ENCODE measurements around the gene OSBPL10. TPM values are rescaled to one million over a fixed set of nuclear protein-coding genes. Genes with fewer than 3 reads are reported as not detected.
"Not testable (repeated sequence)": the region's sequence is repeated elsewhere in the genome, so short reads cannot be mapped to it uniquely, and the experiment has no call there.

OSBPL10 gene
- total RNA-seq, 4 donors from 2014 or later, result 18.6 to 33.6 (median 28.8) TPM

DNA sequence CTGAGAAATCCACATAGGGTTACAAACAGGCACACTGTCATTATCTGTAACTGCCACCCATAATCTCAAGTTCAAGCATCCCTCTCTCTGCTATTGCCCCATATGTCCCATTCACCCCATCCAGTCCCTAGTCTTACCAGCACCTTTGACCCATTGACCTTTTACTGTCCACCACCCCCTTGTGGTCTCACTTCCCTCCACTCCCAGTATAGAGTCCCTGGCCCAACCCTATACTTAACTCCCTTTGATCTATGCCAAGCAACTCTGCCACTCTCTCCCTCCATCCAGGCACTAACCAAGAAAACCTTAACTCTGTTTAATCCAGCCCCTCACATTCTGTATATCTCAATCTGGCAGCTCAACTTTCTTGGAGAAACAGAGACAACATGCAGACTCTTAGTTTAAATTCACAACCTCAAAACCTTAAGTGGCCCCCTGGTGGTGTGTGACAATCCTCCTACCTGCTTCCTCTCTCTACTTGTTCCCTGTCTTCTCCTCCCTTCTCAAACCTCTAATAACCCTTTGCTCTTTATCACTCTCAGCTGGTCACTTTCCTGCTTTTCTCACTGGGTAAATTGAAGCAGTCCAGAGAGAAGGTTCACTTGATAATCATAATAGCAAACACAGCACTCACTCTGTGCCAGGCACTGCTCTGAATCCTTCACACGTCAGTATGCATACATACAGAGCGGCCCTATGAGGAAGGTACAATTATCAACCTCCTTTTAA lies 285.6 kb downstream of the OSBPL10 start:
- 97 to 98% methylated on average over 2 of the region's 2 CpGs for WGBS, 2 donors
- TF ChIP-seq POLR2A (IDR thresholded peaks at IDR 0.05), result no peak
- TF ChIP-seq, protein P1, sequence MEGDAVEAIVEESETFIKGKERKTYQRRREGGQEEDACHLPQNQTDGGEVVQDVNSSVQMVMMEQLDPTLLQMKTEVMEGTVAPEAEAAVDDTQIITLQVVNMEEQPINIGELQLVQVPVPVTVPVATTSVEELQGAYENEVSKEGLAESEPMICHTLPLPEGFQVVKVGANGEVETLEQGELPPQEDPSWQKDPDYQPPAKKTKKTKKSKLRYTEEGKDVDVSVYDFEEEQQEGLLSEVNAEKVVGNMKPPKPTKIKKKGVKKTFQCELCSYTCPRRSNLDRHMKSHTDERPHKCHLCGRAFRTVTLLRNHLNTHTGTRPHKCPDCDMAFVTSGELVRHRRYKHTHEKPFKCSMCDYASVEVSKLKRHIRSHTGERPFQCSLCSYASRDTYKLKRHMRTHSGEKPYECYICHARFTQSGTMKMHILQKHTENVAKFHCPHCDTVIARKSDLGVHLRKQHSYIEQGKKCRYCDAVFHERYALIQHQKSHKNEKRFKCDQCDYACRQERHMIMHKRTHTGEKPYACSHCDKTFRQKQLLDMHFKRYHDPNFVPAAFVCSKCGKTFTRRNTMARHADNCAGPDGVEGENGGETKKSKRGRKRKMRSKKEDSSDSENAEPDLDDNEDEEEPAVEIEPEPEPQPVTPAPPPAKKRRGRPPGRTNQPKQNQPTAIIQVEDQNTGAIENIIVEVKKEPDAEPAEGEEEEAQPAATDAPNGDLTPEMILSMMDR (IDR thresholded peaks at IDR 0.05), result no peak

DNA sequence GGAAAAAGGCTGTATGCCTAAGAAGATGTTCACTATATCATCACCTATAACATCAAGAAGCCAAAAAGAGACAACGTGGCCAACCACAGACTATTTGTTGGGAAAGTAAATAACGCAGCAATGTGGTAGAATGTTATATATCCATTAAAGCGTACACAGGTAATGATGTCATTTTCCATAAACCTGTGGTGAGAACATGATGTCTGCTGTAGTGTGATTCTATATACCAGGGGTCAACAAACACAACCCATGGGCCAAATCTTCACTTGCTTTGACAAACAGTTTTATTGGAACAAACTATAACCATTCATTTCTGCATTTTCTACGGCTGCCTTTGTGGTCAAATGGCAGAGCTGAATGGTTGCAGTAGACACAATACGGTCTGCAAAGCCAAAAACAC lies 287.7 kb downstream of the OSBPL10 start:
- TF ChIP-seq, protein P1 (IDR thresholded peaks at IDR 0.05), result no peak
- no peak for TF ChIP-seq POLR2A (IDR thresholded peaks at IDR 0.05)
- Histone ChIP-seq H3K9me3 (no peaks in the 10 kb centered on the region), H3K27ac (no peak overlapping the region), H3K36me3 (no peaks in the 10 kb centered on the region), H3K4me3 (replicated peaks in 1 of 3) (no peak overlapping the region), H3K4me1 (no peaks in the 10 kb centered on the region), H3K27me3 (no peaks in the 10 kb centered on the region)
- WGBS, 2 donors, result 92 to 95% methylated on average over 5 of the region's 5 CpGs
- intact Hi-C loops (cut with DNase I), result no loop called here
- DNase-seq, result no peak

More for the DNA sequence above, 285.6 kb downstream of the OSBPL10 start:
- Histone ChIP-seq H3K27me3 (no peaks in the 10 kb centered on the region), H3K9me3 (no peaks in the 10 kb centered on the region), H3K27ac (no peak overlapping the region), H3K4me3 (replicated peaks in 1 of 3) (no peak overlapping the region), H3K36me3 (no peaks in the 10 kb centered on the region), H3K4me1 (peaks cover 0 to 2% of the 10 kb centered on the region in 2 donors)
- intact Hi-C loops (cut with DNase I), result no loop called here
- DNase-seq, result no peak

DNA sequence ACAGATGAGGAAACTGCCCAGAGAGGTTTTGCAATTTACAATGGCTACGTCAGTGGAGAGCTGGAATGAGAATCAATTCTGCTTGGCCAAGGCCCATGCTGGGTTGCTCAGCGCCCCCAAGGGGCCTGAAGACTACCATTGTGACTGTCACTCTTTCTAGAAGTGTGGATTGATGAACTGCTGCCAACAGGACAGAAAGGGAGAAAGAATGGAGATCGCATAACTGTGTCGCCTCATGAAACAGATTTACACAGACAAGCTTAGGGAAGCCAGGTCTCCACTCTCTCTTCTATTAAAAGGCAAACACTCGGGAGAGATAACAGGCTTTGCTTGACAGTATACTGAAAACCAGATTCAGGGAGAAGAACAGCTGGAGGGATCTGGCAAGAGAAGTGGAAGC lies 288.3 kb downstream of the OSBPL10 start:
- TF ChIP-seq, protein P1 (IDR thresholded peaks at IDR 0.05), result no peak
- TF ChIP-seq POLR2A (IDR thresholded peaks at IDR 0.05), result no peak
- H3K4me3 ChIP-seq (replicated peaks in 1 of 3), result no peak overlapping the region
- 89 to 95% methylated on average over 5 of the region's 5 CpGs for WGBS, 2 donors
- H3K27ac ChIP-seq, result no peak overlapping the region
- H3K36me3 ChIP-seq, result no peaks in the 10 kb centered on the region
- H3K4me1 ChIP-seq, result no peaks in the 10 kb centered on the region
- no peak for DNase-seq
- no peaks in the 10 kb centered on the region for H3K9me3 ChIP-seq
- intact Hi-C loops (cut with DNase I), result no loop called here
- H3K27me3 ChIP-seq, result no peaks in the 10 kb centered on the region

DNA sequence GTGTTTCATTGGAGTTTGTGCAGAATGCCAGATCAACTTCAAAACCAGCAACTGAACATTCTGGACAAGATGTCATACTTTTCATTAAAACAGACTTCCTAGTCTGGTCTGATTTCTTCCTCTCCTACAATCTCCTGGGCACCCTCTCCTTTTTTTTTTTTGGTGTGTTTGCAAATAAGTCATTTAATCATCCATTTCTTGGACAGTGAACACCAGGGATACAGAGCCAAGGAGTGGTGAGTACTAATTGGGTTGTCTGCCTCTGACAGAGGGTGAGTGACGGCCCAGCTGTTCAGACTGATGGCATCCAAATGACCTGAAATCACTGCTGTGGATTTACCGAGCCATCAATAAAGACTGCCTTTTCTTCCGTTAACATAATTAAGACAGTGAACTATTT lies 290.3 kb downstream of the OSBPL10 start:
- no peak overlapping the region for H3K27ac ChIP-seq
- no peak for DNase-seq
- no peaks in the 10 kb centered on the region for H3K9me3 ChIP-seq
- no peaks in the 10 kb centered on the region for H3K36me3 ChIP-seq
- 94 to 95% methylated on average over 3 of the region's 3 CpGs for WGBS, 2 donors
- TF ChIP-seq POLR2A (IDR thresholded peaks at IDR 0.05), result no peak
- TF ChIP-seq, protein P1 (IDR thresholded peaks at IDR 0.05), result no peak
- intact Hi-C loops (cut with DNase I), result no loop called here
- H3K27me3 ChIP-seq, result no peaks in the 10 kb centered on the region
- no peaks in the 10 kb centered on the region for H3K4me1 ChIP-seq
- H3K4me3 ChIP-seq (replicated peaks in 1 of 3), result no peak overlapping the region

DNA sequence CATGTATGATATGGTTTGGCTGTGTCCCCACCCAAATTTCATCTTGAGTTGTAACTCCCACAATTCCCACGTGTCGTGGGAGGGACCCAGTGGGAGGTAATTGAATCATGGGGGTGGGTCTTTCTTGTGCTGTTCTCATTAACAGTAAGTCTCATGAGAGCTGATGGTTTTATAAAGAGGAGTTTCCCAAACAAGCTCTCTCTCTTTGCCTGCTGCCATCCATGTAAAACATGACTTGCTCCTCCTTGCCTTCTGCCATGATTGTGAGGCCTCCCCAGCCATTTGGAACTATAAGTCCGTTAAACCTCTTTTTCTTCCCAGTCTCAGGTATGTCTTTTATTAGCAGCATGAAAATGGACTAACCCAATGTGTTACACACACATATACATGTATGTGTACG lies 291.5 kb downstream of the OSBPL10 start:
- H3K4me3 ChIP-seq (replicated peaks in 1 of 3); H3K9me3 ChIP-seq; H3K27ac ChIP-seq; intact Hi-C loops (cut with DNase I); H3K4me1 ChIP-seq; H3K27me3 ChIP-seq; H3K36me3 ChIP-seq; DNase-seq: not testable (repeated sequence)
- 95 to 96% methylated on average over 4 of the region's 4 CpGs for WGBS, 2 donors
